Hematopoietic multipotent progenitor cell (in vitro differentiated cells): ENCODE data around the gene RUBCN. TPM values are rescaled to one million over a fixed set of nuclear protein-coding genes. Genes with fewer than 3 reads are reported as not detected.
A peak's percentile ranks its signal among the peaks of the same experiment; 100 is the strongest.
"Not testable (repeated sequence)": the region's sequence is repeated elsewhere in the genome, so short reads cannot be mapped to it uniquely, and the experiment has no call there.

Experiments
- DNase-seq, 3 donors: peaks; one replicate each; pipeline ENCODE4 v3.0.0-alpha.2; 2011 to 2015; ENCODE audit warnings: low read depth in 2 of 3, low spot score in 2 of 3
- total RNA-seq: library from RNA; depleted of rRNA; stranded (reverse); fragments of >200 nt; gene quantifications from one replicate; pipeline ENCODE4 v1.2.3, GENCODE V29; 2012

RUBCN gene
- total RNA-seq, 1 donor = 32.9 TPM

- DNase-seq = peak in 1 of 3 donors; percentile 18
These were observed 654 bp downstream of the RUBCN start for GRCh38 chr3:197736010-197736490.

- DNase-seq = peak in 2 of 3 donors; percentile 43 to 74
These were observed 1.9 kb downstream of the RUBCN start for GRCh38 chr3:197734667-197735318.

GRCh38 chr3:197733042-197733441 is 3.7 kb downstream of the RUBCN start:
- DNase-seq = no peak

- not testable (repeated sequence) for DNase-seq
These were observed 5.2 kb downstream of the RUBCN start for GRCh38 chr3:197731483-197731882.

- DNase-seq = not testable (repeated sequence)
These were observed 5.9 kb downstream of the RUBCN start for GRCh38 chr3:197730770-197731169.

- DNase-seq = peak in 1 of 3 donors; percentile 20
These were observed 6.5 kb downstream of the RUBCN start for GRCh38 chr3:197730200-197730599.

- DNase-seq = no peak
These were observed 8.2 kb downstream of the RUBCN start for GRCh38 chr3:197728487-197728886.

- not testable (repeated sequence) for DNase-seq
These were observed 8.8 kb downstream of the RUBCN start for GRCh38 chr3:197727878-197728277.

GRCh38 chr3:197722734-197723133 is 14.0 kb downstream of the RUBCN start:
- peak in 1 of 3 donors; percentile 18 for DNase-seq

- no peak for DNase-seq
These were observed 16.0 kb downstream of the RUBCN start for GRCh38 chr3:197720694-197721093.

GRCh38 chr3:197718891-197719290 is 17.8 kb downstream of the RUBCN start:
- no peak for DNase-seq

GRCh38 chr3:197714251-197714650 is 22.5 kb downstream of the RUBCN start:
- no peak for DNase-seq

- no peak for DNase-seq
These were observed 23.3 kb downstream of the RUBCN start for GRCh38 chr3:197713477-197713822.

GRCh38 chr3:197711973-197712707 is 24.6 kb downstream of the RUBCN start:
- peak; percentile 75 to 95 (median 92) for DNase-seq

GRCh38 chr3:197710965-197711364 is 25.7 kb downstream of the RUBCN start:
- DNase-seq = not testable (repeated sequence)

GRCh38 chr3:197709135-197709534 is 27.6 kb downstream of the RUBCN start:
- DNase-seq = peak in 2 of 3 donors; percentile 68 to 85

GRCh38 chr3:197706658-197707057 is 30.0 kb downstream of the RUBCN start:
- no peak for DNase-seq

GRCh38 chr3:197701841-197702240 is 34.9 kb downstream of the RUBCN start:
- no peak for DNase-seq

GRCh38 chr3:197700095-197700494 is 36.6 kb downstream of the RUBCN start:
- DNase-seq = no peak

- DNase-seq = no peak
These were observed 39.3 kb downstream of the RUBCN start for GRCh38 chr3:197697355-197697754.

GRCh38 chr3:197694251-197694650 is 42.5 kb downstream of the RUBCN start:
- no peak for DNase-seq

- no peak for DNase-seq
These were observed 44.1 kb downstream of the RUBCN start for GRCh38 chr3:197692641-197693040.
